H1 (cell line): ENCODE results near the gene THADA. TPM values are rescaled to one million over a fixed set of nuclear protein-coding genes. Genes with fewer than 3 reads are reported as not detected.

ENCODE experiments used
- FOSL1 ChIP-seq: IDR thresholded peaks from 2 replicates; pipeline ENCODE4 v1.6.1; 2011; ENCODE audit warnings: mild to moderate bottlenecking, low read depth, low read length, moderate library complexity; ENCODE audit not compliant: insufficient read depth
- polyA plus RNA-seq, 7 experiments: library from polyadenylated mRNA; depleted of rRNA in 3 of 7; stranded (reverse) in 5 of 7; unstranded in 2 of 7; fragments of >200 nt in 5 of 7; fragments of 200-250 nt in 2 of 7; gene quantifications; 1 replicate in 5 of 7; 2 replicates in 1 of 7; 4 replicates in 1 of 7; pipeline versions ENCODE4 v1.2.1 to v1.2.3, GENCODE V29; 2011 to 2013; ENCODE audit warnings: missing spikeins in 2 of 7, mixed read lengths in 2 of 7
- total RNA-seq: library from RNA; stranded (reverse); fragmentation: NEBNext Ultra II Directional; extraction: Animal tissue kit (Norgen Biotek cat#: 25700); gene quantifications from 2 replicates; pipeline ENCODE4 v1.2.1, GENCODE V29; 2021

The THADA gene
- total and polyA plus RNA-seq, 2 of the 8 experiments (the other 6 are each of a cell fraction or from before 2014, with no cell fraction given): 22.4 to 26.8 TPM

DNA sequence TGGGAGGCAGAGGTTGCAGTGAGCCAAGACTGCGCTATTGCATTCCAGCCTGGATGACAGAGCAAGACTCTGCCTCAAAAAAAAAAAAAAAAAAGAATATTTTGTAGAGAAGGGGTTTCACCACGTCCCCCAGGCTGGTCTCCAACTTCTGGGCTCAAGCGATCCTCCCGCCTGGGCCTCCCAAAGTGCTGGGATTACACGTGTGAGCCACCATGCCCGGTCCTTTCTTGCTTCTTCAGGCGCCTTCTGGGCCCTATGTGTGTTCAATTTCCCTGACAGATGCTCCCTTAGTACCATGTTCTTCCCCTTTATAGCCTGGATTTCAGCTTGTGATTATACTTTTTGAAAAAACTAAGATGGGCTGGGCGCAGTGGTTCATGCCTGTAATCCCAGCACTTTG is 379.2 kb downstream of the THADA start (continued):
- no peak for TF ChIP-seq FOSL1
